HG03520 (cell line): Measurements from ENCODE around the gene PAQR9.

Experiments used
- ATAC-seq: cut with Tn5 transposase; IDR thresholded peaks from one replicate; pipeline ENCODE4 v1.9.1; 2021; ENCODE audit warnings: mild to moderate bottlenecking, moderate library complexity; ENCODE audit not compliant: unreplicated experiment

The PAQR9 gene

DNA sequence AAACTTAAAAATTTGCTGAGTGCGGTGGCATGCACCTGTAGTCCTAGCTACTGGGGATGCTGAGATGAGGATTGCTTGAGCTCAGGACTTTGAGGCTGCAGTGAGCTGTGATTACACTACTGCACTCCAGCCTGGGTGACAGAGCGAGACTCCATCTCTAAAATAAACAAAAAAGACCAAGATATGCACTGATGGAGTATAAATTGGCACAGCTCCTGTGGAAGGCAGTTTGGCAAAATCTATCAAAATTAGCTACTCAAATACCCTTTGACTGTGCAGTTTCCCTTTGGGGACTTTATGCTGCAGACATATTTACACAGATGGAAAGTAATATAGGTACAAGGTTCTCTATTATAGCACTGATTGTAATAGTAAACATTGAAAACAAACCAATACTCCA is 19.8 kb upstream of the PAQR9 start:
- no peak for ATAC-seq

GRCh38 chr3:142982038-142982773 is 18.7 kb upstream of the PAQR9 start:
- no peak for ATAC-seq

- ATAC-seq, result no peak
These were observed 17.6 kb upstream of the PAQR9 start for GRCh38 chr3:142981108-142981507.

DNA sequence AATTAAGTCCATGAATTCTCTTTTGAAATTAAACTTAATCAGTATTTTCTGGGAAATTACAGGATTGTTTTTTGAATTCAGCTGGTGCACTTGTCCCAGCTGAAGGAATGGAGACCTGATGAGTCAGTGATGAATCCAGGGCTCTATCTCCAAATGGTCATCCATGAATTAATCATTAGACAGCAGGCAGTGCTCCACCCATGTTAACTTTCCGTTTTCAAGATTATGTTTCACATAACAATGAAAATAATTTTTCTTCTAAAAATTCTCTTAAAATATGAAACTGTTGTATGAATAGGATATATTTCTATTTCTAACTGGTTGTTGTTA is 13.9 kb upstream of the PAQR9 start:
- no peak for ATAC-seq

- ATAC-seq, result no peak
These were observed 13.3 kb upstream of the PAQR9 start for GRCh38 chr3:142976621-142977398.

- ATAC-seq, result no peak
These were observed 12.0 kb upstream of the PAQR9 start for GRCh38 chr3:142975316-142975995.

DNA sequence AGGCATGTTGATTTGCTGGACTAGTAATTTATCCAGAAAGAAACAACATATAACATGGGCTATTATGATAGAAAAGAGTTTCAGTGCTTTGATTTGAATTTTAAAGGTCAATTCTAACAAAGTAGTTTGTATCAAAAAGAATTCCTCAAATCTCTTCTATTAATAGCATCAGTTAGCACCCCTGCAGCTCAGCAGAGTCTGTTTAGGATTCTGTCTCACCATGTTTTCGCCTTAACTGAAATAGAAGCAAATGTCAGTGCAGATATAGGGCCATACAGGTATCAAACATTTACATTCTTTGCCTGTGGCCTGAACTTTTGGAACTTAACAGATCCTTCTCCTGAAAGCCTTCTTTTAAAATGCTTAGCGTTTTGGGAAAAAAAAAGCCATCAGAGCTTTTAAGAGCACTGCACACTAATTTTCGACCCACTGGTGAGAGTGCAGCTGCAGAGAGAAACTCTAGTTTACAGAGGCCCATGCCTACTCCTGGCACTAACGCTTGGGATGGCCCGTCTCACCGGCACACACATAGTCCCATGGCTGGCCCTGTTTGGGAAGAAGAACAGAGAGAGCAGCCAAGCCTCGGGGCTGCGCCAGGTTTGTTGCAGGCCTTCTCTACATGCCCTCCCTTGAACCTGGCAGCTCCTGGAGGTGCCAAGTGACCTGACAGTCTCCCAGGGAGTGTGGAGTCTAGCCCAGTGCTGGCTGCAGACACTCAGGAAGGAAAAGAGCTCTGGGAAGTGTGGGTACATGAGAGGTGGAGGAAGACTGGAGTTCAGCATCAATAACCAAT is 9.9 kb upstream of the PAQR9 start:
- no peak for ATAC-seq

DNA sequence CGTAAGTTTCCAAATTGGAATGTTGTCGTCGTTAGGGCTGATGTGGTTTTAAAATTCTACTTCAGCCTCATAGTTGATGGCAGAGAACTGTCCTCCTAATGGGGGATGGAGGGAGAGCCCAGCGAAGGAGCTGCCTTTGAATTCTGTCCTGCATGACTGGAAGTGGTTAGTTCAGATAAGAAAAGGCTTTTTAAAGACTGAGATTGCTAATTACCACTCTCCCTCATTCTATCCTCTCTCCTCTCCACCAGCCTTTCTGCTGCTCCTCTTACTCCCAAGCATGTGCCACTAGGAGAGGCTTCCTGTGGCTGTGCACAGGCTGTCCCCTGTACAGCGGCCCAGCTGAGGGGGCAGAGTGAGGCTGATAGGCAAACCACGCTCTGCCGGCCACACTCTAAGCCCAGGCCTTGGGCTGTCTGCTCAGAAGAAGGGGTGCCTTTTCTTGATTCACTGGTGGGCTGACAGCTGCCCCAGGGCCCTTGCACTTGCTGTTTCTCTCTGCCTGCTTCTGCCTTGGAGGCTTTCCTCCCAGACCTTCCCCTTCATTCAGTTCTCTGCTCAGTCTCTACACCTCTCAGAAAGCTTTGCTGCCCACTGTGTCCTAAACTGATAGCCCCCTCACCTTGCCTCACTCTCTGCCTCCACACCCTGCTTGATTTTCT is 8.7 kb upstream of the PAQR9 start:
- ATAC-seq, result no peak

DNA sequence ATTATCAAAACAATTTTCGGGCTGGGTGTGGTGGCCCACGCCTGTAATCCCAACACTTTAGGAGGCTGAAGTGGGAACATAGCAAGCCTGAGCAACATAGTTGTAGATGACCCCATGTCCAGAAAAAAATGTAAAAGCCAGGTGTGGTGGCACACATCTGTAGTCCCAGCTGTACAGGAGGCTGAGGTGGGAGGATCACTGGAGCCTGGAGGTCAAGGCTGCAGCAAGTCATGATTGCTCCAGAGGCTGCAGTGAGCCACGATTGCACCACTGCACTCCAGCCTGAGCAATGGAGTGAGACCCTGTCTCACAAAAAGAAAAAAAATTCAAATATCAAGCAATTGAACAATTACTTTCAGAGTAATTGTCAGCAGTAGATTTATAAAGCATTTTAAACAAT is 8.0 kb upstream of the PAQR9 start:
- no peak for ATAC-seq

- no peak for ATAC-seq
These were observed 5.0 kb upstream of the PAQR9 start for GRCh38 chr3:142968319-142969025.

- ATAC-seq, result no peak
These were observed 3.3 kb upstream of the PAQR9 start for GRCh38 chr3:142966808-142967207.

- ATAC-seq, result no peak
These were observed 2.1 kb upstream of the PAQR9 start for GRCh38 chr3:142965581-142965980.

- ATAC-seq, result no peak
These were observed 299 bp downstream of the PAQR9 start for GRCh38 chr3:142963234-142963515.

DNA sequence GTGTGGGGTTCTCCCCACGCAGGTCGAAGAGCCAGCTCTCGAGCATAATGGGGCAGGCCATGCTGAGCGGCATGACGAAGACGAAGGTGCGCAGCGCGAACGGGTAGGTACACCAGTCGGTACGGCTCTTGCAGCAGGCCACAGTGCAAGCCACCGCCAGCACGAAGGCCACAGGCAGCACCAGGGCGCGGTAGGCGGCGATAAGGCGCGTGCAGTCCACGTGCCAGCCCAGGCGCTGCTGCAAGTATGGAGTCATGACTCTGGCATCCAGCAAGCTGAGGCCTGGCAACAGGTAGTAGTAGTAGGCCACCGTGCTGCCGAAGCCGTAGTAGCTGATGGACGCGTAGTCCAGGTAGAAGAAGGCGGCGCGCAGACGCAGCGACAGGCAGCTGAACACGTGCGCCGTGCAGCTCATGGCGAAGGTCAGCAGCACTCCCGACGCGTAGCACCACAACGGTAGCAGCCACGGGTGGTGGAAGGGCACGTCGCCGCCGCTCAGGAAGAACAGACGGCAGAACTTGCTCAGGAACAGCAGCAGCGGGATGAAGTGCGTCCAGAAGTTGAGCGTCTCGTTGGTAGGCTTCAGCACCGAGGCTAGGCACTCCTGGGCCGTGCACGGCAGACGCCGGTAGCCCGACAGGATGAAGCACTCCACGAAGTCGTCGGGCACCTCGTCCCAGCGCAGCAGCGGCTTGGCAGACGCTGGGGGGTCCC is 797 bp downstream of the PAQR9 start:
- ATAC-seq, result no peak

- ATAC-seq, result no peak
These were observed 1.3 kb downstream of the PAQR9 start for GRCh38 chr3:142962175-142962519.

GRCh38 chr3:142961539-142961938 is 1.9 kb downstream of the PAQR9 start:
- no peak for ATAC-seq

GRCh38 chr3:142960322-142960850 is 3.1 kb downstream of the PAQR9 start:
- ATAC-seq, result no peak

- no peak for ATAC-seq
These were observed 4.8 kb downstream of the PAQR9 start for GRCh38 chr3:142958707-142959106.

- no peak for ATAC-seq
These were observed 10.0 kb downstream of the PAQR9 start for GRCh38 chr3:142953443-142953842.
